ENCODE results near the gene TNS4. TPM values are rescaled to one million over a fixed set of nuclear protein-coding genes. Genes with fewer than 3 reads are reported as not detected.

The TNS4 gene
- total and polyA plus RNA-seq, 2 donors (not counting 1 experiment from before 2014, with no cell fraction given): not detected

- ATAC-seq (ENCODE audit: low read depth): no peak
- Histone ChIP-seq H3K79me2 (ENCODE audit: control insufficient read depth, insufficient read depth, low read length) (peaks cover 7% of the 10 kb centered on the region), H3K27me3 (replicated peaks in 1 of 4; ENCODE audit: control extremely low read depth in 1 of 4, control insufficient read depth in 3 of 4, insufficient read depth in 4 of 4, low read length in 3 of 4) (no peaks in the 10 kb centered on the region), H3K36me3 (replicated peaks in 1 of 2; ENCODE audit: control extremely low read depth in 1 of 2, control insufficient read depth in 1 of 2, extremely low read depth in 1 of 2, insufficient read depth in 2 of 2, low read length in 1 of 2) (peaks cover 0 to 22% of the 10 kb centered on the region in 2 experiments), H3K9ac (ENCODE audit: low read length) (no peak overlapping the region), H3K9me3 (ENCODE audit: control extremely low read depth in 1 of 3, control insufficient read depth in 2 of 3, insufficient read depth in 1 of 3, low read length in 2 of 3) (peaks cover 0 to 12% (median 4%) of the 10 kb centered on the region in 3 donors), H3K4me1 (ENCODE audit: control insufficient read depth in 2 of 2, insufficient read depth in 2 of 2, low read length in 2 of 2) (peaks cover 18 to 24% of the 10 kb centered on the region in 2 donors), H4K20me1 (ENCODE audit: control insufficient read depth, insufficient read depth, low read length, poor library complexity, severe bottlenecking) (no peaks in the 10 kb centered on the region), H2AFZ (ENCODE audit: insufficient read depth, low read depth, low read length, poor library complexity, severe bottlenecking) (no peak overlapping the region), H3K4me3 (ENCODE audit: control extremely low read depth in 1 of 5, extremely low read depth in 1 of 5, insufficient read depth in 1 of 5, low read depth in 2 of 5, low read length in 4 of 5) (no peak overlapping the region), H3K27ac (ENCODE audit: low read length in 2 of 2) (no peak overlapping the region), H3K4me2 (replicated peaks; ENCODE audit: low read depth, low read length, poor library complexity, severe bottlenecking) (no peak overlapping the region)
- Mint-ChIP-seq H3K27me3 (no peaks in the 10 kb centered on the region), H3K27ac (no peak overlapping the region), H3K4me1 (peaks cover 31% of the 10 kb centered on the region), H3K9me3 (ENCODE audit: insufficient read depth) (peaks cover 8% of the 10 kb centered on the region), H3K4me3 (no peak overlapping the region)
- TF ChIP-seq CTCF (IDR thresholded peaks at IDR 0.05): no peak
- no peak for TF ChIP-seq EZH2 (IDR thresholded peaks at IDR 0.05; ENCODE audit: borderline replicate concordance, insufficient read depth, low read depth, low read length, poor library complexity, severe bottlenecking)
- no peak for DNase-seq
- 92% methylated on average over 6 of the region's 7 CpGs for WGBS (ENCODE audit: insufficient coverage)
- ChIA-PET CTCF (interaction anchor here (1.4 kb wide), 1 partner anchor 11 kb away, joined by 4 read pairs; no protein-coding TSS in a partner anchor), POLR2A (interaction anchor here (0.6 kb wide), 1 partner anchor 15 kb away, joined by 6 read pairs; no protein-coding TSS in a partner anchor)
- intact Hi-C loops (cut with micrococcal nuclease): no loop called here
Measured at GRCh38 chr17:40522250-40522960, 21.0 kb upstream of the TNS4 start.

- TF ChIP-seq EZH2 (IDR thresholded peaks at IDR 0.05; ENCODE audit: borderline replicate concordance, insufficient read depth, low read depth, low read length, poor library complexity, severe bottlenecking) (no peak), CTCF (IDR thresholded peaks at IDR 0.05) (no peak)
- CTCF ChIA-PET: interaction anchor here (4.8 kb wide), 1 partner anchor 11 kb away, joined by 46 read pairs; no protein-coding TSS in a partner anchor
- Histone ChIP-seq H4K20me1 (ENCODE audit: control insufficient read depth, insufficient read depth, low read length, poor library complexity, severe bottlenecking) (no peaks in the 10 kb centered on the region), H3K27me3 (replicated peaks in 1 of 4; ENCODE audit: control extremely low read depth in 1 of 4, control insufficient read depth in 3 of 4, insufficient read depth in 4 of 4, low read length in 3 of 4) (no peaks in the 10 kb centered on the region), H3K9me3 (ENCODE audit: control extremely low read depth in 1 of 3, control insufficient read depth in 2 of 3, insufficient read depth in 1 of 3, low read length in 2 of 3) (peaks cover 0 to 12% (median 4%) of the 10 kb centered on the region in 3 donors), H3K4me1 (ENCODE audit: control insufficient read depth in 2 of 2, insufficient read depth in 2 of 2, low read length in 2 of 2) (peaks cover 31 to 38% of the 10 kb centered on the region in 2 donors), H3K4me2 (replicated peaks; ENCODE audit: low read depth, low read length, poor library complexity, severe bottlenecking) (no peak overlapping the region), H3K36me3 (replicated peaks in 1 of 2; ENCODE audit: control extremely low read depth in 1 of 2, control insufficient read depth in 1 of 2, extremely low read depth in 1 of 2, insufficient read depth in 2 of 2, low read length in 1 of 2) (peaks cover 0 to 22% of the 10 kb centered on the region in 2 experiments), H3K4me3 (ENCODE audit: control extremely low read depth in 1 of 5, extremely low read depth in 1 of 5, insufficient read depth in 1 of 5, low read depth in 2 of 5, low read length in 4 of 5) (no peak overlapping the region), H3K79me2 (ENCODE audit: control insufficient read depth, insufficient read depth, low read length) (peaks cover 13% of the 10 kb centered on the region), H3K27ac (ENCODE audit: low read length in 2 of 2) (no peak overlapping the region), H2AFZ (ENCODE audit: insufficient read depth, low read depth, low read length, poor library complexity, severe bottlenecking) (no peak overlapping the region), H3K9ac (ENCODE audit: low read length) (no peak overlapping the region)
- WGBS (ENCODE audit: insufficient coverage): 98% methylated on average over 9 of the region's 14 CpGs
- ATAC-seq (ENCODE audit: low read depth) (no peak), DNase-seq (no peak)
- intact Hi-C loops (cut with micrococcal nuclease): no loop called here
- H3K27me3 Mint-ChIP-seq: no peaks in the 10 kb centered on the region
- H3K4me1 Mint-ChIP-seq: peaks cover 44% of the 10 kb centered on the region
- POLR2A ChIA-PET: interaction anchor here (0.6 kb wide), 1 partner anchor 24 kb away, joined by 5 read pairs; no protein-coding TSS in a partner anchor
- peaks cover 8% of the 10 kb centered on the region for H3K9me3 Mint-ChIP-seq (ENCODE audit: insufficient read depth)
- no peak overlapping the region for H3K4me3 Mint-ChIP-seq
- H3K27ac Mint-ChIP-seq: no peak overlapping the region
Measured at GRCh38 chr17:40520991-40521453, 19.6 kb upstream of the TNS4 start.

Data from B cell (primary cell).